Keratinocyte (primary cell): ENCODE data around the gene XIRP2. TPM values are rescaled to one million over a fixed set of nuclear protein-coding genes. Genes with fewer than 3 reads are reported as not detected.

Experiments used
- DNase-seq: peaks from one replicate; pipeline ENCODE4 v3.0.0-alpha.2; 2011; ENCODE audit warnings: low read depth, missing footprints, low spot score
- FAIRE-seq: peaks from 2 replicates; lab custom pipeline; 2011; peaks lifted over from hg19 to GRCh38; lab: Jason Lieb, UNC
- H2AFZ ChIP-seq: 2 replicates; pipeline ENCODE4 v1.6.0; 2012; ENCODE audit warnings: low read length, control low read depth, inconsistent platforms; ENCODE audit not compliant: control insufficient read depth
- H3K27ac ChIP-seq: 2 replicates; pipeline ENCODE4 v1.5.1; 2011; ENCODE audit warnings: low read length; ENCODE audit not compliant: control insufficient read depth, insufficient read depth
- H3K27me3 ChIP-seq: 3 replicates; pipeline ENCODE4 v1.6.0; 2011; ENCODE audit warnings: low read length; ENCODE audit not compliant: control insufficient read depth, insufficient read depth; ENCODE audit errors: extremely low read depth
- H3K36me3 ChIP-seq, 2 experiments: 2 replicates in 1 of 2; 3 replicates in 1 of 2; pipeline ENCODE4 v1.5.1; 2011; ENCODE audit warnings: low read length in 2 of 2, mild to moderate bottlenecking in 1 of 2; ENCODE audit not compliant: control insufficient read depth in 2 of 2, insufficient read depth in 2 of 2; ENCODE audit errors: extremely low read depth in 1 of 2
- H3K4me1 ChIP-seq: 3 replicates; pipeline ENCODE4 v1.5.1; 2011; ENCODE audit warnings: low read length; ENCODE audit not compliant: control insufficient read depth, insufficient read depth; ENCODE audit errors: extremely low read depth
- H3K4me2 ChIP-seq: 3 replicates; pipeline ENCODE4 v1.6.0; 2011; ENCODE audit warnings: low read depth, low read length; ENCODE audit not compliant: control insufficient read depth, insufficient read depth; ENCODE audit errors: extremely low read depth
- H3K4me3 ChIP-seq, 3 experiments: fragments of 200-600 bp in 1 of 3; sonication (generic) in 1 of 3; 2 replicates in 2 of 3; 3 replicates in 1 of 3; pipeline ENCODE4 v1.5.1; 2011 to 2016; ENCODE audit warnings: low read length in 3 of 3, mild to moderate bottlenecking in 3 of 3, control low read depth in 2 of 3, inconsistent platforms in 1 of 3, low read depth in 1 of 3, mixed read lengths in 1 of 3, mixed run types in 1 of 3, moderate library complexity in 1 of 3; ENCODE audit not compliant: control insufficient read depth in 2 of 3, insufficient read depth in 2 of 3; ENCODE audit errors: extremely low read depth in 1 of 3
- H3K79me2 ChIP-seq: 2 replicates; pipeline ENCODE4 v1.6.0; 2012; ENCODE audit warnings: low read length; ENCODE audit not compliant: control insufficient read depth, insufficient read depth
- H3K9ac ChIP-seq: 3 replicates; pipeline ENCODE4 v1.6.0; 2011; ENCODE audit warnings: low read length; ENCODE audit not compliant: control insufficient read depth, insufficient read depth; ENCODE audit errors: extremely low read depth
- H3K9me1 ChIP-seq: 3 replicates; pipeline ENCODE4 v1.6.0; 2011; ENCODE audit warnings: low read length; ENCODE audit not compliant: control insufficient read depth, insufficient read depth; ENCODE audit errors: extremely low read depth
- H3K9me3 ChIP-seq: 2 replicates; pipeline ENCODE4 v1.5.1; 2012; ENCODE audit warnings: low read depth, low read length; ENCODE audit not compliant: control insufficient read depth
- H4K20me1 ChIP-seq: 3 replicates; pipeline ENCODE4 v1.6.0; 2011; ENCODE audit warnings: low read length; ENCODE audit not compliant: control insufficient read depth, insufficient read depth; ENCODE audit errors: extremely low read depth
- EZH2 ChIP-seq: IDR thresholded peaks from one replicate; pipeline ENCODE4 v1.6.1; 2012; ENCODE audit warnings: inconsistent platforms, mild to moderate bottlenecking, low read length, moderate library complexity
- dilution Hi-C: fragments of 300-500 bp; cut with MboI; formaldehyde crosslinking; loops from one replicate; pipeline ENCODE4 v1.7.0; 2020; ENCODE audit warnings: low sequenced_read_pairs; ENCODE audit not compliant: extremely low pct_ligation_motif_present
- polyA plus RNA-seq, 5 experiments: library from polyadenylated mRNA; depleted of rRNA in 3 of 5; stranded (reverse) in 3 of 5; stranded (forward) in 1 of 5; unstranded in 1 of 5; fragments of >200 nt; gene quantifications; 1 replicate in 1 of 5; 2 replicates in 3 of 5; 3 replicates in 1 of 5; pipeline versions ENCODE4 v1.2.1 to v1.2.3, GENCODE V29; 2011 to 2012; ENCODE audit warnings: missing spikeins in 2 of 5, low read depth in 1 of 5, low replicate concordance in 1 of 5
- TF ChIP-seq, protein P1 (sequence below), 3 experiments: IDR thresholded peaks in 1 of 3; conservative IDR thresholded peaks in 1 of 3; optimal IDR thresholded peaks in 1 of 3; 2 replicates in 2 of 3; 3 replicates in 1 of 3; pipeline versions ENCODE3 to v1.5.1; 2011; ENCODE audit warnings: low read length in 3 of 3, mild to moderate bottlenecking in 3 of 3, moderate library complexity in 2 of 3, control low read depth in 1 of 3, inconsistent platforms in 1 of 3; ENCODE audit not compliant: insufficient read depth in 2 of 3; ENCODE audit errors: extremely low read depth in 1 of 3

XIRP2 gene
- polyA plus RNA-seq, 1 donor (not counting 4 experiments of a cell fraction or from before 2014, with no cell fraction given), result 0.01 TPM

DNA sequence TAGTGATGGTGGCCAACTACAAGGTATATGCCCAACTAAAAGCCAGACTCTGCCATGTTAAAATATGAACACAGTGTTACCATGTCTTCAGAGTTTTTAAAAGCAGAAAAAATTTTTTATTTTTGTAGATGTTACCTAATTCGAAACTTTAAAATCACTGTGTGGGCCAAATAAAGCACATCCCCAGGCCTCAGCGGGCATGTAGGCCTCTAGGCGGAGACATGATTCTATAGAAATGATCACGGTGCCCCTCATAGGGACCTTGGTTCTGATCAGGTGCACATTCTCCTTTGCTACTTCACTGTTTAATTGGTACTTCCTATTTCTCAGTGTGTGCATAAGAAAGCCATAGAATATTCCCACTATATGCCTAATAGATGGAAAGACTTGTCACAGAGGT is 349.2 kb downstream of the XIRP2 start:
- no peak overlapping the region for H3K4me3 ChIP-seq
- H4K20me1 ChIP-seq, result no peaks in the 10 kb centered on the region
- dilution Hi-C loops, result no loop called here
- no peaks in the 10 kb centered on the region for H3K27me3 ChIP-seq
- no peaks in the 10 kb centered on the region for H3K9me3 ChIP-seq
- H3K9me1 ChIP-seq, result no peaks in the 10 kb centered on the region
- H3K79me2 ChIP-seq, result no peaks in the 10 kb centered on the region
- no peak overlapping the region for H3K27ac ChIP-seq
- DNase-seq (no peak), FAIRE-seq (no peak)
- H3K9ac ChIP-seq, result no peak overlapping the region
- H3K36me3 ChIP-seq, result no peaks in the 10 kb centered on the region
- H3K4me1 ChIP-seq, result no peaks in the 10 kb centered on the region
- no peak overlapping the region for H2AFZ ChIP-seq
- H3K4me2 ChIP-seq, result no peak overlapping the region
- TF ChIP-seq, protein P1, sequence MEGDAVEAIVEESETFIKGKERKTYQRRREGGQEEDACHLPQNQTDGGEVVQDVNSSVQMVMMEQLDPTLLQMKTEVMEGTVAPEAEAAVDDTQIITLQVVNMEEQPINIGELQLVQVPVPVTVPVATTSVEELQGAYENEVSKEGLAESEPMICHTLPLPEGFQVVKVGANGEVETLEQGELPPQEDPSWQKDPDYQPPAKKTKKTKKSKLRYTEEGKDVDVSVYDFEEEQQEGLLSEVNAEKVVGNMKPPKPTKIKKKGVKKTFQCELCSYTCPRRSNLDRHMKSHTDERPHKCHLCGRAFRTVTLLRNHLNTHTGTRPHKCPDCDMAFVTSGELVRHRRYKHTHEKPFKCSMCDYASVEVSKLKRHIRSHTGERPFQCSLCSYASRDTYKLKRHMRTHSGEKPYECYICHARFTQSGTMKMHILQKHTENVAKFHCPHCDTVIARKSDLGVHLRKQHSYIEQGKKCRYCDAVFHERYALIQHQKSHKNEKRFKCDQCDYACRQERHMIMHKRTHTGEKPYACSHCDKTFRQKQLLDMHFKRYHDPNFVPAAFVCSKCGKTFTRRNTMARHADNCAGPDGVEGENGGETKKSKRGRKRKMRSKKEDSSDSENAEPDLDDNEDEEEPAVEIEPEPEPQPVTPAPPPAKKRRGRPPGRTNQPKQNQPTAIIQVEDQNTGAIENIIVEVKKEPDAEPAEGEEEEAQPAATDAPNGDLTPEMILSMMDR (optimal IDR thresholded peaks at IDR 0.05 in 1 of 3, IDR thresholded peaks at IDR 0.05 in 1 of 3, conservative IDR thresholded peaks at IDR 0.05 in 1 of 3; ENCODE audit: extremely low read depth in 1 of 3, insufficient read depth in 2 of 3, low read length in 3 of 3), result no peak
- TF ChIP-seq EZH2, result no peak

DNA sequence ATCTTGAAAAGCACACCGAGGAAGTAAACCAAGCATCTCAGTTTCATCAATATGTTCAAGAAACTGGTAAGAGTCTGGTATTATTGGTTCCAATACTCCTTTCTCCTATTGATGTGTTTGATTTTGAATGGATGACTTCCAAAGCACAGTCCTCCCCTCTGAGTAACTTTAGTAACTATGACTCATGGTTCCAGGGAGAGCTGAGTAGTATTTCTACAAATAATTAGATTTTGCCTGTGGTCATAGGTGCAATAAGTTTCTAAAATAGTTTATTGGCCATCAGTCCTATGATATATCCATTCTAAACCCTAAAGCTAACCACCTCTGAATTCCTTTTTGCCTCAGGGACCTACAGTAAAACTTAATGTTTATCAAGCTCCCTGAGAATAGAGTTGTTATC is 352.4 kb downstream of the XIRP2 start:
- no peak overlapping the region for H3K4me2 ChIP-seq
- TF ChIP-seq EZH2, result no peak
- TF ChIP-seq, protein P1 (optimal IDR thresholded peaks at IDR 0.05 in 1 of 3, IDR thresholded peaks at IDR 0.05 in 1 of 3, conservative IDR thresholded peaks at IDR 0.05 in 1 of 3; ENCODE audit: extremely low read depth in 1 of 3, insufficient read depth in 2 of 3, low read length in 3 of 3), result no peak
- no peaks in the 10 kb centered on the region for H3K9me1 ChIP-seq
- H4K20me1 ChIP-seq, result no peaks in the 10 kb centered on the region
- no peak overlapping the region for H3K9ac ChIP-seq
- dilution Hi-C loops, result no loop called here
- H3K79me2 ChIP-seq, result no peaks in the 10 kb centered on the region
- H3K4me3 ChIP-seq, result no peak overlapping the region
- no peaks in the 10 kb centered on the region for H3K27me3 ChIP-seq
- FAIRE-seq (no peak), DNase-seq (no peak)
- H3K4me1 ChIP-seq, result no peaks in the 10 kb centered on the region
- H2AFZ ChIP-seq, result no peak overlapping the region
- H3K9me3 ChIP-seq, result no peaks in the 10 kb centered on the region
- no peak overlapping the region for H3K27ac ChIP-seq
- H3K36me3 ChIP-seq, result no peaks in the 10 kb centered on the region
